Esophagus (tissue), 2 donors: Measurements from ENCODE around the gene IFT88. TPM values are rescaled to one million over a fixed set of nuclear protein-coding genes. Genes with fewer than 3 reads are reported as not detected.
"Not testable (repeated sequence)": the region's sequence is repeated elsewhere in the genome, so short reads cannot be mapped to it uniquely, and the experiment has no call there.

Experiments used
- H3K27ac ChIP-seq, 2 donors: one replicate each; pipeline ENCODE4 v1.5.1; 2013; ENCODE audit warnings: low read depth in 2 of 2, mild to moderate bottlenecking in 2 of 2, inconsistent platforms in 1 of 2, low read length in 1 of 2, moderate library complexity in 1 of 2
- H3K27me3 ChIP-seq, 2 donors: one replicate each; pipeline ENCODE4 v1.6.1; 2013; ENCODE audit warnings: low read length in 2 of 2, control low read depth in 1 of 2, mild to moderate bottlenecking in 1 of 2; ENCODE audit not compliant: insufficient read depth in 2 of 2, control insufficient read depth in 1 of 2
- H3K36me3 ChIP-seq, 2 donors: one replicate each; pipeline ENCODE4 v1.6.1; 2013; ENCODE audit warnings: low read length in 1 of 2; ENCODE audit not compliant: control insufficient read depth in 2 of 2, insufficient read depth in 2 of 2
- H3K4me1 ChIP-seq, 2 donors: one replicate each; pipeline ENCODE4 v1.6.1; 2013; ENCODE audit warnings: low read length in 1 of 2; ENCODE audit not compliant: control insufficient read depth in 2 of 2, insufficient read depth in 2 of 2
- H3K4me3 ChIP-seq, 2 donors: one replicate each; pipeline ENCODE4 v1.5.1; 2013; ENCODE audit warnings: low read length in 2 of 2, mild to moderate bottlenecking in 2 of 2, low read depth in 1 of 2, moderate library complexity in 1 of 2
- H3K9me3 ChIP-seq, 2 donors: one replicate each; pipeline ENCODE4 v1.6.1; 2013; ENCODE audit warnings: mild to moderate bottlenecking in 2 of 2, low read depth in 1 of 2, low read length in 1 of 2, moderate library complexity in 1 of 2; ENCODE audit not compliant: control insufficient read depth in 2 of 2, insufficient read depth in 1 of 2
- WGBS, 2 donors: extraction: QIAGEN DNeasy Blood & Tissue Kit; methylation state at CpG; one replicate each; pipeline ENCODE4 v1.1.7; 2013; 5-methylcytosine and 5-hydroxymethylcytosine counted together
- polyA plus RNA-seq, 2 donors: library from polyadenylated mRNA; stranded (reverse); fragments of 200-250 nt; gene quantifications; one replicate each; pipeline ENCODE4 v1.2.3, GENCODE V29; 2013
- donor health status: healthy with polysubstance abuse.
- donor health status: Bipolar disorder and iron deficiency.

The IFT88 gene
- polyA plus RNA-seq, 2 donors: 3.1 TPM

DNA sequence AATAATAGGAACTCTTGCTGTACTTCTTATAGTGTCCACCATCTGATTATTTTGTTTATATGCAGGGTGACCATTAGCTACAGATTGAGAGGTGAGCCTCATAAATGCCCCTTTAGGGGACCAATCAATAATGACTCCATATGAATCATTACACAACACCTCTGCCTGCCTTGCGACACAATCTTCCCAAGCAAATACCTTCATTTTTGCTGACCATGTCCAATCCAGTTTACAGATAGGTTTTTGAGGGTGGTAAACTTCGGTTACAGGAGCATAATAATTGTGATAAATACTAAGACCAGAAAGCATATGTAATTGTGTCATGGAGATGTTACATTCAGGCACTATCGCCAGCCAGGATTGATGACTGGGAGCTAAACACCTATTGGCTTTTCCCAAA is 112.9 kb downstream of the IFT88 start:
- WGBS, 2 donors: 86 to 98% methylated on average over 3 of the region's 3 CpGs

DNA sequence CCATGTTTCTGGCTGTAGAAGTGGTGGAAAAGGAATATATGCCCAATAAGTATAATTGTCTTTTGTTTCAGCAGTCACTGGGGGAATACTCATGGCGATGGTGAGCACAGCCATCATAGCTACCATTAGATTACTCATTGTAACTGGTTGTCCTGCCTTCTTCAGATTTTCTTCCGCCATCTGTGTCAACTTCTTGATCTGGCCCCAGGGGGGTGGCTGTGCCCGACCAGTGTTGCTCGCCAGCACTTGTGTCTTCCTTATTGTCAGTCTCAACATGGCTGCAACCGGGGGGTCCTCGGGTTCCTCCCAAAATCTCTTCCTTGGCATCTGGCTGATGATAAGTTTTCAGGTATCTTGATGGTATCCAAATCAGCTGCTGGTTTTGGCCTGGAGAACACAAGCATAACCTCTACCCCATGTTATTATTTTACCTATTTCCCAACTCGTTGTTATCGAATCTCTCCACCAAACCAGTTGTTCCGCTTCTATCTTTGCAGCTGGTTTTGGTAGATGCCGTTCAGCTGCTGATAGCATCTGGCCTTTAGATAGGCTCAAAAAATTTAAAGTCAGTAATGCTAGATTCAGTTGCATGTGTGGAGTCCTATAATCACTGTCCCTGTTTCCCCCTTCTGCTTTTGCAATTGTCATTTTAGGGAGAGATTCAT is 113.6 kb downstream of the IFT88 start:
- H3K27ac ChIP-seq: no peak overlapping the region
- no peak overlapping the region for H3K4me3 ChIP-seq
- no peaks in the 10 kb centered on the region for H3K9me3 ChIP-seq
- no peaks in the 10 kb centered on the region for H3K27me3 ChIP-seq
- no peaks in the 10 kb centered on the region for H3K4me1 ChIP-seq
- WGBS, 2 donors: 95% methylated on average over 10 of the region's 10 CpGs
- H3K36me3 ChIP-seq: no peaks in the 10 kb centered on the region

More for the DNA sequence above, 112.9 kb downstream of the IFT88 start:
- Histone ChIP-seq H3K36me3 (no peaks in the 10 kb centered on the region), H3K4me3 (no peak overlapping the region), H3K9me3 (no peaks in the 10 kb centered on the region), H3K4me1 (no peaks in the 10 kb centered on the region), H3K27ac (no peak overlapping the region), H3K27me3 (no peaks in the 10 kb centered on the region)

DNA sequence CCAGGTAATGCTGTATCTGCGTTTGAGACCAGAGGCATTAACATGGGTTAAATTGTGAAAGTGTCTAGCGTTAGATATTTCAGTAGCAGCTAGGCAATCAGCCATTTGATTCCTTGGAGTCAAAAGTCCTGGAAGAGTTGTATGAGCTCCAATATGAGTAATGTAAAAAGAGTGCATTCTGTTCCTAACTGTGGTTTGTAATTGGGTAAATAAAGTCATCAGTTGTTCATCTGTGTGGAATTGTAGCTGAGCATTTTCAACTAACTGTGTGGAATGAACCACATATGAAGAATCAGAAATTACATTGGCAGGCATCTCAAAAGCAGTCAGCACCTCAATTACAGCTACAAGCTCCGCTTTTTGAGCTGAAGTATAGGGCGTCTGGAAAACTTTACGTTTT is 114.5 kb downstream of the IFT88 start:
- H3K36me3 ChIP-seq, H3K27me3 ChIP-seq, H3K9me3 ChIP-seq, H3K4me1 ChIP-seq, H3K27ac ChIP-seq, H3K4me3 ChIP-seq: not testable (repeated sequence)
- WGBS, 2 donors: 77 to 88% methylated on average over 5 of the region's 5 CpGs

DNA sequence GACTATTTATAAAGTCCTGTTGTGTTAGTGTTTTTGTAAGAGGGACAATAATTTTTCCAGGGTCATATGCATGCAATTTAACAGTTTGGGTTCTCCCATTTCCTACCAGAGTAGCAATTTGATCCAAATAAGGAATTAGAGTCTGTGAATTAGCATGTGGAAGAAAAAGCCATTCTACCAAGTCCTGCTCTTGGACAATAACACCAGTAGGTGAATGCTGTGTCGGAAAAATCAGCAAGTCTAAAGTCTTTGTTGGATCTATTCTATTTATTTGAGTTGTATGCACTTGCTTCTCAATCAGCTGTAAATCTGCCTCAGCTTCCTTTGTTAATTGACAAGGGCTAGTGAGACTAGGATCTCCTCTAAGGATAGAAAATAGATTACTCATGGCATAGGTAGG is 115.1 kb downstream of the IFT88 start:
- H3K4me3 ChIP-seq: no peak overlapping the region
- H3K27ac ChIP-seq: no peak overlapping the region
- H3K9me3 ChIP-seq: no peaks in the 10 kb centered on the region
- H3K27me3 ChIP-seq: no peaks in the 10 kb centered on the region
- no peaks in the 10 kb centered on the region for H3K36me3 ChIP-seq
- H3K4me1 ChIP-seq: no peaks in the 10 kb centered on the region
- 99 to 100% methylated on average over 1 of the region's 1 CpG for WGBS, 2 donors

DNA sequence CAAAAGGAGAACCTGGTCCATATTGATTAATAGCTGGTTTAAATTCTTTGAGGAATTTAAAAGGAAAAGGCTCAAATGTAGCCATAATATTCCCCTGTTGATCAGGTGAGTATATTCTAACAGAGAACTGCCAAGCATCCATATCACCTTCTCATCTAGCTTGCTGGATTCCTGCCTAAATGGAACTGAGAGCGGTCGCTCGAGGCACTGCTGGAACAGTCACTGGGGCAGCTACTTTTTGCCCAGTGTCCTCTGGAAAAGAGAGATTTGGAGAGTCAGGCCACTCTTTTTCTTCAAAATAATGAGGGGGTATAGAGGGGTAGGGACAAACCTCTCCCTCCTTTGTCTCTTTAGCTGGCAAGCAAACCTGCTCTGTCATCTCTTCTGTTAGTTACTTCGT is 117.1 kb downstream of the IFT88 start:
- Histone ChIP-seq H3K27me3 (no peaks in the 10 kb centered on the region), H3K9me3 (no peaks in the 10 kb centered on the region), H3K27ac (no peak overlapping the region), H3K4me1 (no peaks in the 10 kb centered on the region), H3K4me3 (no peak overlapping the region), H3K36me3 (no peaks in the 10 kb centered on the region)
- 88 to 91% methylated on average over 4 of the region's 4 CpGs for WGBS, 2 donors

DNA sequence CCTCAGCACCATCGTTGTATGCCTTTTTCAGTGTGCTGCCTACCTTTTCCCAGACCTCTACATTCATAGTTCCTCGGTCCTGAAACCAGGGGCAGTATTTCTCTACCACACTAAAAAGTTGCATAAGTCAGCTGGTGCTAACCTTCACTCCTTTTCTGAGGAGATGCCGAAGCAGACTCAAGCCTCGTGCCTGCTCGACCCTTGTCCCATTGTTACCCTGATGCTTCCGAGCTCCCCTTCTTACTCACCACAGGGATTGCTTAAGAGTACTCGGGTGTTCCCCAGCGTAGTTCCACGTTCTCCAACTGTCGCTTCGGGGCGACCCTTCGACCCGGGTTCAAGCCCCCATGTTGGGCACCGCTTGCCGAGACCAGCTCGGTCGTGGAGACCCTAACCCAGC is 117.6 kb downstream of the IFT88 start:
- Histone ChIP-seq H3K27ac (no peak overlapping the region), H3K4me1 (no peaks in the 10 kb centered on the region), H3K36me3 (no peaks in the 10 kb centered on the region), H3K4me3 (no peak overlapping the region), H3K27me3 (no peaks in the 10 kb centered on the region), H3K9me3 (no peaks in the 10 kb centered on the region)
- WGBS, 2 donors: 76 to 86% methylated on average over 18 of the region's 18 CpGs

DNA sequence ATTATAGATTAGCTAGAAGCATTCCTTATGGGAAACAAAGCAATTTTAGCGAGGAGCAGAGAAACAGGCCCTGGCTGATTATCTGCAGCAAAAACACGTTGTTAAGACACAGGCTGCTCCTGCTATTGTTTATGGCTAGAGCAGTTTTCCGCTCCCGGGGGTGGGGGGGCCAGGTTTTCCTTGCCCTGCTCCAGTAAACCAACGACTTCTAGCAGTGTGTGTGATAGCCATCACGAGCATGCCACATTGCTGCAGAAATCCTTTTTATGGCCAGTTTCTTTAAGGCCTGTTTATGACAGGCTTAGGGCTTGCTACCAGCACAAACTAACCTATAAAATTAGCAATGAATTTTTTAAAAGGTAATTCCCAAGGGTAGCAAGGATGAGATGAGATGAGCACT is 118.1 kb downstream of the IFT88 start:
- H3K36me3 ChIP-seq: no peaks in the 10 kb centered on the region
- H3K27ac ChIP-seq: no peak overlapping the region
- H3K4me1 ChIP-seq: no peaks in the 10 kb centered on the region
- no peaks in the 10 kb centered on the region for H3K9me3 ChIP-seq
- no peaks in the 10 kb centered on the region for H3K27me3 ChIP-seq
- 77 to 85% methylated on average over 6 of the region's 6 CpGs for WGBS, 2 donors
- H3K4me3 ChIP-seq: no peak overlapping the region

DNA sequence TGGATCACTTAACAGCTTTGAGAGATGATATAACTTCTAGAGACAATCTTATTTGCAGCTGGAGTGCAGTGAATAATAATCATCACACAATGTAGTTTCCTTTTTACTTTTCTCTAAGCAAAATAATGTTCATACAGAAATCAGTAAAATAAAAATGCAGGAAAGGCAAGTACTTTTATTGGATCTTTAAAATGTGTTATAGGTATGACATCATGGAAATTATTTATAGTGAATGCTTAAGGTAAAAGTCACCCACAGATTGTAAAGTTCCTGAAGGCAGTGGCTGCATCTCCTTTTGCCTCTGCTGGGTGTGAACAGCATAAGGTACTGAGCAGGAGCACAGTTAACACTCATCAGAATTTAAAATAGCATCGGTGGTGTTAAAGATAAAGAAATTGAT is 119.2 kb downstream of the IFT88 start:
- WGBS, 2 donors: 90 to 95% methylated on average over 1 of the region's 1 CpG
- Histone ChIP-seq H3K4me1 (no peaks in the 10 kb centered on the region), H3K36me3 (no peaks in the 10 kb centered on the region), H3K4me3 (no peak overlapping the region), H3K27me3 (no peaks in the 10 kb centered on the region), H3K27ac (no peak overlapping the region), H3K9me3 (no peaks in the 10 kb centered on the region)

DNA sequence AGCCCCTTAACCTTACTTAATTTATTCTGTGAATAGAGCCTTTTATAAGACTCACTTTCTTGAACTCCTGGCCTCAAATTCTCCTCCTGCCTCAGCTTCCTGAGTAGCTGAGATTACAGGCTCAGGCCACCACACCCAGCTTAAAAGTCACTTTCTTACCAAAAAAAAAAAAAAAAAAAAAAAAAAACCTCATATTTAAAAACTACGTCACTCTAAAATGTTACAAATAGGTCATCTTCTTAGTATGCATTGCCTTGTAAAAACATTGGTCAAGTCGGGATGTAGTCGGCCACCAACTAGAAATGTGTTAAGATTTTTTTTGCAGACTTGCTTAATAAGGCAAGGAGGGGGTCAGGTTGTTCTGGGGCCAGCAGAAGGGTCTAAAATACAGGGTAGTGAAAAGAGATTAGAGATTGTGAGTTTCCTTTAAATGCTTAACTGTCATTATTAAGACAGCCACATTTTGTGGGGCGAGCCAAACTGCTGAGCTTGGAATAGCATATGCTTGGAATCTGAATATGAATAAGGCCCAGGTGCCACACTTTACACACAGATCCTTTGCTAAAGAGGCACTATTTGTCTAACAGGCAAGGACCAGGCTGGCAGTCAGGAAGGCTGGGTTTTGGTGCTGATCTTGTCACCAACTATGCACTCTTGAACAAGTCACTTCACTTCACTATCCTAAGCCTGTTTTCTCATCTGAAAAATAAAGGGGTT is 120.1 kb downstream of the IFT88 start:
- H3K27me3 ChIP-seq: no peaks in the 10 kb centered on the region
- no peaks in the 10 kb centered on the region for H3K9me3 ChIP-seq
- 83 to 90% methylated on average over 4 of the region's 4 CpGs for WGBS, 2 donors
- H3K36me3 ChIP-seq: no peaks in the 10 kb centered on the region
- H3K4me3 ChIP-seq: no peak overlapping the region
- no peaks in the 10 kb centered on the region for H3K4me1 ChIP-seq
- no peak overlapping the region for H3K27ac ChIP-seq

DNA sequence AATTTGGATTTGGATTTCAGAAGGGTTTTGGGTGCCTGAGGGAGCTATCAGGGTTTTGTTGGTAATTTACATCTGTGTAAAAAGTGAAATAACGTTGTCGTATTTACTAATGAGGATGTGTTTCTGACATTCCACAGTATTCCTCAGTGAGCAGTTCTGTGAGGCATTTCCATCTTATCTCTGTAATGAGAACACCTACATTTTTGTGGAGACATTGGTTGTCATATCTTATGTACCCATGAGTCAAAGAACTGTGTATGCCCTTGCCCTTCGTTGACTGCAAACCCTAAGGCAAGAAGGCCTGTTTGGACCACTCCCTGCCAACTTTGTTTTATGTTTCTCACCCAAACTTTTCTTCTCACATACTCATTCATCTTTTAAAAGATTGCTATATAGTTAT is 122.3 kb downstream of the IFT88 start:
- Histone ChIP-seq H3K27ac (no peak overlapping the region), H3K9me3 (no peaks in the 10 kb centered on the region), H3K4me1 (no peaks in the 10 kb centered on the region), H3K36me3 (no peaks in the 10 kb centered on the region), H3K4me3 (no peak overlapping the region), H3K27me3 (no peaks in the 10 kb centered on the region)
- WGBS, 2 donors: 80 to 93% methylated on average over 3 of the region's 3 CpGs
